ENCODE measurements around the gene TMEM269. TPM values are rescaled to one million over a fixed set of nuclear protein-coding genes. Genes with fewer than 3 reads are reported as not detected.

Gene TMEM269
- total and polyA plus RNA-seq, 4 experiments from 2014 or later, result 0.35 to 0.36 TPM; not detected in 2

GRCh38 chr1:42833981-42834380 is 49.2 kb downstream of the TMEM269 start:
- Histone ChIP-seq H3K9me3 (ENCODE audit: control insufficient read depth in 1 of 2, low read length in 2 of 2) (no peaks in the 10 kb centered on the region), H3K36me3 (ENCODE audit: insufficient read depth, low read length) (no peaks in the 10 kb centered on the region), H3K27me3 (ENCODE audit: insufficient read depth, low read length) (no peaks in the 10 kb centered on the region), H3K27ac (ENCODE audit: low read depth, low read length) (no peak overlapping the region), H3K4me3 (ENCODE audit: low read length in 2 of 2) (no peak overlapping the region), H3K4me1 (ENCODE audit: insufficient read depth, low read length) (no peaks in the 10 kb centered on the region)
- Mint-ChIP-seq H3K9me3 (no peaks in the 10 kb centered on the region), H3K27ac (no peak overlapping the region), H3K4me3 (no peak overlapping the region), H3K36me3 (peaks cover 0 to 23% of the 10 kb centered on the region in 2 donors), H3K4me1 (no peaks in the 10 kb centered on the region), H3K27me3 (no peaks in the 10 kb centered on the region)
- intact Hi-C loops (cut with micrococcal nuclease), result no loop called here
- POLR2A ChIA-PET (ENCODE audit: partially characterized antibody), result no interaction called here
- CTCF ChIA-PET (ENCODE audit: partially characterized antibody), result interaction anchor here (1.1 kb wide), 1 partner anchor 12 kb away, joined by 4 read pairs; the partner anchor contains the start of gene ZNF691
- DNase-seq, result no peak

- Histone ChIP-seq H3K27me3 (ENCODE audit: insufficient read depth, low read length) (no peaks in the 10 kb centered on the region), H3K4me1 (ENCODE audit: insufficient read depth, low read length) (no peaks in the 10 kb centered on the region), H3K36me3 (ENCODE audit: insufficient read depth, low read length) (no peaks in the 10 kb centered on the region), H3K9me3 (ENCODE audit: control insufficient read depth in 1 of 2, low read length in 2 of 2) (no peaks in the 10 kb centered on the region), H3K4me3 (ENCODE audit: low read length in 2 of 2) (no peak overlapping the region), H3K27ac (ENCODE audit: low read depth, low read length) (no peak overlapping the region)
- no peak for DNase-seq
- intact Hi-C loops (cut with micrococcal nuclease), result no loop called here
- no peak overlapping the region for H3K27ac Mint-ChIP-seq
- H3K4me1 Mint-ChIP-seq, result no peaks in the 10 kb centered on the region
- no peaks in the 10 kb centered on the region for H3K9me3 Mint-ChIP-seq
- CTCF ChIA-PET (ENCODE audit: partially characterized antibody), result interaction anchor here (2.1 kb wide), 1 partner anchor 12 kb away, joined by 9 read pairs; the partner anchor contains the start of gene ZNF691
- POLR2A ChIA-PET (ENCODE audit: partially characterized antibody), result interaction anchor here (1.8 kb wide), 1 partner anchor 11 kb away, joined by 6 read pairs; the partner anchor contains the start of gene ZNF691
- H3K36me3 Mint-ChIP-seq, result peaks cover 0 to 20% of the 10 kb centered on the region in 2 donors
- H3K27me3 Mint-ChIP-seq, result no peaks in the 10 kb centered on the region
- H3K4me3 Mint-ChIP-seq, result no peak overlapping the region
These were observed 50.0 kb downstream of the TMEM269 start for GRCh38 chr1:42834803-42835202.

GRCh38 chr1:42835422-42835821 is 50.6 kb downstream of the TMEM269 start:
- CTCF ChIA-PET (ENCODE audit: partially characterized antibody), result interaction anchor here (1.1 to 2.1 kb wide), 2 partner anchors 9 to 11 kb away, joined by 3 to 9 read pairs; partner anchors contain the start of gene ZNF691
- intact Hi-C loops (cut with micrococcal nuclease), result no loop called here
- H3K4me3 ChIP-seq (ENCODE audit: low read length in 2 of 2), result no peak overlapping the region
- Mint-ChIP-seq H3K36me3 (peaks cover 0 to 15% of the 10 kb centered on the region in 2 donors), H3K9me3 (no peaks in the 10 kb centered on the region), H3K27me3 (no peaks in the 10 kb centered on the region), H3K4me3 (no peak overlapping the region), H3K27ac (no peak overlapping the region), H3K4me1 (no peaks in the 10 kb centered on the region)
- no peak for DNase-seq
- H3K4me1 ChIP-seq (ENCODE audit: insufficient read depth, low read length), result no peaks in the 10 kb centered on the region
- no peaks in the 10 kb centered on the region for H3K27me3 ChIP-seq (ENCODE audit: insufficient read depth, low read length)
- no peaks in the 10 kb centered on the region for H3K36me3 ChIP-seq (ENCODE audit: insufficient read depth, low read length)
- no peak overlapping the region for H3K27ac ChIP-seq (ENCODE audit: low read depth, low read length)
- POLR2A ChIA-PET (ENCODE audit: partially characterized antibody), result interaction anchor here (0.7 to 1.8 kb wide), 2 partner anchors 10 to 18 kb away, joined by 3 to 6 read pairs; partner anchors contain the start of gene ZNF691
- H3K9me3 ChIP-seq (ENCODE audit: control insufficient read depth in 1 of 2, low read length in 2 of 2), result no peaks in the 10 kb centered on the region

GRCh38 chr1:42837709-42838108 is 52.9 kb downstream of the TMEM269 start:
- Histone ChIP-seq H3K4me1 (ENCODE audit: insufficient read depth, low read length) (no peaks in the 10 kb centered on the region), H3K27me3 (ENCODE audit: insufficient read depth, low read length) (no peaks in the 10 kb centered on the region), H3K4me3 (ENCODE audit: low read length in 2 of 2) (no peak overlapping the region), H3K27ac (ENCODE audit: low read depth, low read length) (no peak overlapping the region), H3K9me3 (ENCODE audit: control insufficient read depth in 1 of 2, low read length in 2 of 2) (no peaks in the 10 kb centered on the region), H3K36me3 (ENCODE audit: insufficient read depth, low read length) (no peaks in the 10 kb centered on the region)
- Mint-ChIP-seq H3K27me3 (no peaks in the 10 kb centered on the region), H3K4me3 (no peak overlapping the region), H3K36me3 (peaks cover 0 to 18% of the 10 kb centered on the region in 2 donors), H3K9me3 (no peaks in the 10 kb centered on the region), H3K4me1 (no peaks in the 10 kb centered on the region), H3K27ac (peak overlapping the region in 2 of 7 donors; percentile 23 to 71)
- DNase-seq, result no peak
- ChIA-PET CTCF (ENCODE audit: partially characterized antibody) (interaction anchor here (1.5 kb wide), 1 partner anchor 10 kb away, joined by 6 read pairs; no protein-coding TSS in a partner anchor), POLR2A (ENCODE audit: partially characterized antibody) (interaction anchor here (0.5 kb wide), 1 partner anchor 224 kb away, joined by 3 read pairs; no protein-coding TSS in a partner anchor)
- intact Hi-C loops (cut with micrococcal nuclease), result no loop called here

- H3K4me1 Mint-ChIP-seq, result no peaks in the 10 kb centered on the region
- CTCF ChIA-PET (ENCODE audit: partially characterized antibody), result interaction anchor here (1.5 kb wide), 1 partner anchor 9 kb away, joined by 6 read pairs; no protein-coding TSS in a partner anchor
- no peak overlapping the region for H3K27ac ChIP-seq (ENCODE audit: low read depth, low read length)
- H3K27me3 ChIP-seq (ENCODE audit: insufficient read depth, low read length), result no peaks in the 10 kb centered on the region
- intact Hi-C loops (cut with micrococcal nuclease), result no loop called here
- POLR2A ChIA-PET (ENCODE audit: partially characterized antibody), result interaction anchor here (0.7 kb wide), 1 partner anchor 12 kb away, joined by 3 read pairs; no protein-coding TSS in a partner anchor
- H3K36me3 Mint-ChIP-seq, result peaks cover 2 to 28% of the 10 kb centered on the region in 2 donors
- no peaks in the 10 kb centered on the region for H3K4me1 ChIP-seq (ENCODE audit: insufficient read depth, low read length)
- H3K9me3 Mint-ChIP-seq, result no peaks in the 10 kb centered on the region
- no peaks in the 10 kb centered on the region for H3K27me3 Mint-ChIP-seq
- no peak overlapping the region for H3K4me3 ChIP-seq (ENCODE audit: low read length in 2 of 2)
- H3K36me3 ChIP-seq (ENCODE audit: insufficient read depth, low read length), result no peaks in the 10 kb centered on the region
- H3K27ac Mint-ChIP-seq, result peak overlapping the region in 1 of 7 donors; percentile 60
- H3K4me3 Mint-ChIP-seq, result no peak overlapping the region
- H3K9me3 ChIP-seq (ENCODE audit: control insufficient read depth in 1 of 2, low read length in 2 of 2), result no peaks in the 10 kb centered on the region
- no peak for DNase-seq
These were observed 53.8 kb downstream of the TMEM269 start for GRCh38 chr1:42838482-42839190.

GRCh38 chr1:42841010-42841409 is 56.2 kb downstream of the TMEM269 start:
- Histone ChIP-seq H3K9me3 (ENCODE audit: control insufficient read depth in 1 of 2, low read length in 2 of 2) (no peaks in the 10 kb centered on the region), H3K4me3 (ENCODE audit: low read length in 2 of 2) (no peak overlapping the region), H3K4me1 (ENCODE audit: insufficient read depth, low read length) (peaks cover 4% of the 10 kb centered on the region), H3K36me3 (ENCODE audit: insufficient read depth, low read length) (no peaks in the 10 kb centered on the region), H3K27ac (ENCODE audit: low read depth, low read length) (no peak overlapping the region), H3K27me3 (ENCODE audit: insufficient read depth, low read length) (no peaks in the 10 kb centered on the region)
- intact Hi-C loops (cut with micrococcal nuclease), result no loop called here
- Mint-ChIP-seq H3K4me1 (peaks cover 1 to 4% (median 3%) of the 10 kb centered on the region in 4 donors), H3K4me3 (no peak overlapping the region), H3K27ac (no peak overlapping the region), H3K9me3 (no peaks in the 10 kb centered on the region), H3K27me3 (no peaks in the 10 kb centered on the region), H3K36me3 (peaks cover 2 to 20% of the 10 kb centered on the region in 2 donors)
- ChIA-PET CTCF (ENCODE audit: partially characterized antibody) (no interaction called here), POLR2A (ENCODE audit: partially characterized antibody) (no interaction called here)
- DNase-seq, result no peak

- Histone ChIP-seq H3K4me1 (ENCODE audit: insufficient read depth, low read length) (peaks cover 4% of the 10 kb centered on the region), H3K27ac (ENCODE audit: low read depth, low read length) (no peak overlapping the region), H3K9me3 (ENCODE audit: control insufficient read depth in 1 of 2, low read length in 2 of 2) (no peaks in the 10 kb centered on the region), H3K36me3 (ENCODE audit: insufficient read depth, low read length) (no peaks in the 10 kb centered on the region), H3K27me3 (ENCODE audit: insufficient read depth, low read length) (no peaks in the 10 kb centered on the region), H3K4me3 (ENCODE audit: low read length in 2 of 2) (no peak overlapping the region)
- ChIA-PET CTCF (ENCODE audit: partially characterized antibody) (no interaction called here), POLR2A (ENCODE audit: partially characterized antibody) (no interaction called here)
- Mint-ChIP-seq H3K27ac (no peak overlapping the region), H3K36me3 (peaks cover 7 to 16% of the 10 kb centered on the region in 2 donors), H3K27me3 (no peaks in the 10 kb centered on the region), H3K4me3 (no peak overlapping the region), H3K4me1 (peaks cover 3 to 9% (median 6%) of the 10 kb centered on the region in 4 donors), H3K9me3 (no peaks in the 10 kb centered on the region)
- DNase-seq, result no peak
- intact Hi-C loops (cut with micrococcal nuclease), result no loop called here
These were observed 56.8 kb downstream of the TMEM269 start for GRCh38 chr1:42841440-42842147.

All from CD4-positive, alpha-beta memory T cell (primary cell).